GM06990 (cell line): ENCODE results near the gene DLX1.

Experiments used
- DNase-seq: peaks from one replicate; pipeline ENCODE4 v3.0.0-alpha.2; 2011; ENCODE audit not compliant: insufficient read length; ENCODE audit errors: extremely low read depth
- H3K27me3 ChIP-seq: replicated peaks from 2 replicates; pipeline ENCODE4 v1.6.0; 2011; ENCODE audit warnings: low read length; ENCODE audit not compliant: control insufficient read depth, insufficient read depth
- H3K36me3 ChIP-seq: 2 replicates; pipeline ENCODE4 v1.5.1; 2011; ENCODE audit warnings: low read length; ENCODE audit not compliant: control insufficient read depth, insufficient read depth
- H3K4me3 ChIP-seq: replicated peaks from 2 replicates; pipeline ENCODE4 v1.5.1; 2011; ENCODE audit warnings: low read depth, mild to moderate bottlenecking, control low read depth, low read length
- CTCF ChIP-seq: IDR thresholded peaks from 2 replicates; pipeline ENCODE4 v1.5.1; 2011; ENCODE audit warnings: low read length, control low read depth, mild to moderate bottlenecking, inconsistent platforms; ENCODE audit not compliant: insufficient read depth, poor library complexity, severe bottlenecking

DLX1 gene

DNA sequence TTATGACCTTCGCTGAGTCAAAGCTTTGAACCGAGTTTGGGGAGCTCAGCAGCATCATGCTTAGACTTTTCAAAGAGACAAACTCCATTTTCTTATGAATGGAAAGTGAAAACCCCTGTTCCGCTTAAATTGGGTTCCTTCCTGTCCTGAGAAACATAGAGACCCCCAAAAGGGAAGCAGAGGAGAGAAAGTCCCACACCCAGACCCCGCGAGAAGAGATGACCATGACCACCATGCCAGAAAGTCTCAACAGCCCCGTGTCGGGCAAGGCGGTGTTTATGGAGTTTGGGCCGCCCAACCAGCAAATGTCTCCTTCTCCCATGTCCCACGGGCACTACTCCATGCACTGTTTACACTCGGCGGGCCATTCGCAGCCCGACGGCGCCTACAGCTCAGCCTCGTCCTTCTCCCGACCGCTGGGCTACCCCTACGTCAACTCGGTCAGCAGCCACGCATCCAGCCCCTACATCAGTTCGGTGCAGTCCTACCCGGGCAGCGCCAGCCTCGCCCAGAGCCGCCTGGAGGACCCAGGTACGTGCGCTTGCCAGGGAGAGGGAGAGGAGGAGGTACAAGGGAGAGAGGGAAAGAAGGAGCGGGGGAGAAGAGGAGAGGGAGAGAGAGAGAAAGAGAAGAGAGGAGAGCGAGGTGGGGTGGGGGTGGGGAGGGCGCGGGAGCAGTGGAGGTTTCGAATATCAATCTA, at the start of gene DLX1:
Gene DLX1, plus strand, starts transcription at position 48 of the 700 bp plus-strand sequence. Its CDS starts 171 bp downstream, at position 219.
- peaks cover 1% of the 10 kb centered on the region for H3K27me3 ChIP-seq
- no peak for TF ChIP-seq CTCF
- DNase-seq: peak; percentile 57
- no peaks in the 10 kb centered on the region for H3K36me3 ChIP-seq
- peak within 1 kb of the TSS; percentile 61 for H3K4me3 ChIP-seq

GRCh38 chr2:172038121-172038520, 47.2 kb upstream of the DLX1 start:
- TF ChIP-seq CTCF: no peak
- Histone ChIP-seq H3K36me3 (no peaks in the 10 kb centered on the region), H3K4me3 (no peak overlapping the region), H3K27me3 (no peaks in the 10 kb centered on the region)
- DNase-seq: no peak

DNA sequence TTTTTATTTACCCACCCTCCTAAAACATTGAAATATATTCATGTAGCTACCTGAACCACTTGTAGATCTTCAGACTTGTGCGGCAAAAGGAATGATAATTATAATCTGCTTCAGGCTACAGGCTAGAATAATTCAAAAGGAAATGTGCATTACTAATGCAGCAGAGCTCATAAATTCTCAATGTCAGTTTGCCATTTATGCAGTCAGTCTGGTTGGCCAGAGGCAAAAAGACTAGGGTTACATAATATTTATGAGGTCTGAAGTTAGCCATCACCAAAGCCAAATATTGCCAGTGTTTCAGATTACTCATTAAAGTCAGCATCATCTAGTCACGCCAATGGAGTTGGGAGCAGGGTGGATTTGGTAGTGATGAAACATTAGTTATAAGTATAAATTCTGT, 46.7 kb upstream of the DLX1 start:
- no peak for DNase-seq
- Histone ChIP-seq H3K4me3 (no peak overlapping the region), H3K27me3 (no peaks in the 10 kb centered on the region), H3K36me3 (no peaks in the 10 kb centered on the region)
- TF ChIP-seq CTCF: no peak

DNA sequence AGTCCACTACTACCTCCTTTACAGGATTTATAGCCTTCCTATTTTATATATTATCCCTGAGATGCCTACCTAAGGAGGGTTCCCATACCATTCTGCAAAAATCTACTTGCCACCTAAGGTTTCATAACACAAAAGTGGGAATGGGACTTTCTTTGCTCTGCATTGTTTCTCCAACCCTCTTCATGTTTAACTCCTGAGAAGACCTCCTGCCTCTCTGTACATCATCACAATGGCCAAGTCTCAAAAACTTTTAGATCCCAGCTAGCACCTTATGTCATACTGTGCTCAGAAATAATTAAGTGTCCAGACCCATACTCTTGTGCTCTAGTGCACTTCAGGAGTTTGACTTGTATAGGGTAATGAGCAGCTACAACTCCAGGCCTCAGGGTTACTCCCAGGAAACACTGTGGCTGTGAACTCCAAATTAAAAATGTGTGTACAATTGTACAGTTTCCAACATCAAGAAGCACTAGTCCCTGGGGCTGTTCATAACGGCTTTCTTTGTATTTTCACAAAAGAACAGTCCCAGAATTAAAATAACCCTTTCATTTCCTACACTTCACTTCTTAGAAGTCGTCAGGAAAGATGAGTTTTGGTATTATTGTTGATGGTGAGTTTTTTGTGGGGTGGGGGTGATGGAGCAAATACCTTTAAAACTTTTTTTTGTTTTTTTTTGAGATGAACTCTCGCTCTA, 46.1 kb upstream of the DLX1 start:
- no peak for TF ChIP-seq CTCF
- no peak overlapping the region for H3K4me3 ChIP-seq
- H3K36me3 ChIP-seq: no peaks in the 10 kb centered on the region
- no peaks in the 10 kb centered on the region for H3K27me3 ChIP-seq
- no peak for DNase-seq

GRCh38 chr2:172040311-172040710, 45.0 kb upstream of the DLX1 start:
- no peak for TF ChIP-seq CTCF
- DNase-seq: no peak
- H3K36me3 ChIP-seq: no peaks in the 10 kb centered on the region
- H3K27me3 ChIP-seq: no peaks in the 10 kb centered on the region
- no peak overlapping the region for H3K4me3 ChIP-seq
